Osteocyte (in vitro differentiated cells): ENCODE results near the gene SEL1L3. TPM values are rescaled to one million over a fixed set of nuclear protein-coding genes. Genes with fewer than 3 reads are reported as not detected.

ENCODE experiments used
- DNase-seq: peaks from one replicate; pipeline ENCODE4 v3.0.0; 2021; ENCODE audit warnings: mixed read lengths; ENCODE audit not compliant: unreplicated experiment; ENCODE audit errors: extremely low spot score
- H3K27ac Mint-ChIP-seq: one replicate; pipeline ENCODE4 v1.8.0; 2021; ENCODE audit warnings: mild to moderate bottlenecking, mixed read lengths; ENCODE audit not compliant: unreplicated experiment
- H3K27me3 Mint-ChIP-seq: one replicate; pipeline ENCODE4 v1.8.0; 2021; ENCODE audit warnings: mixed read lengths; ENCODE audit not compliant: unreplicated experiment
- H3K36me3 Mint-ChIP-seq: one replicate; pipeline ENCODE4 v1.8.0; 2021; ENCODE audit warnings: mixed read lengths; ENCODE audit not compliant: unreplicated experiment
- H3K4me1 Mint-ChIP-seq: one replicate; pipeline ENCODE4 v1.8.0; 2021; ENCODE audit warnings: mixed read lengths; ENCODE audit not compliant: unreplicated experiment
- H3K4me3 Mint-ChIP-seq: one replicate; pipeline ENCODE4 v1.8.0; 2021; ENCODE audit warnings: mild to moderate bottlenecking, moderate library complexity, mixed read lengths; ENCODE audit not compliant: unreplicated experiment
- H3K9me3 Mint-ChIP-seq: one replicate; pipeline ENCODE4 v1.8.0; 2021; ENCODE audit warnings: mixed read lengths; ENCODE audit not compliant: unreplicated experiment
- CTCF ChIP-seq: fragments of 200-600 bp; sonication (generic); IDR thresholded peaks from 2 replicates; pipeline ENCODE4 v1.5.0; 2021; ENCODE audit warnings: antibody characterized with exemption, mild to moderate bottlenecking, moderate library complexity
- total RNA-seq: library from RNA; stranded (reverse); gene quantifications from 2 replicates; pipeline ENCODE4 v1.2.1, GENCODE V29; 2021

SEL1L3 gene
- total RNA-seq, 1 donor from 2014 or later, result 28.0 TPM

- Mint-ChIP-seq H3K27me3 (no peaks in the 10 kb centered on the region), H3K9me3 (no peaks in the 10 kb centered on the region)
- TF ChIP-seq CTCF, result no peak
Measured at GRCh38 chr4:25852103-25852502, 10.7 kb downstream of the SEL1L3 start.

GRCh38 chr4:25847329-25847728 lies 15.5 kb downstream of the SEL1L3 start:
- no peaks in the 10 kb centered on the region for H3K9me3 Mint-ChIP-seq
- no peaks in the 10 kb centered on the region for H3K4me1 Mint-ChIP-seq
- no peaks in the 10 kb centered on the region for H3K27me3 Mint-ChIP-seq
- no peak overlapping the region for H3K4me3 Mint-ChIP-seq
- TF ChIP-seq CTCF, result no peak
- H3K27ac Mint-ChIP-seq, result no peak overlapping the region
- peaks cover 4% of the 10 kb centered on the region for H3K36me3 Mint-ChIP-seq
- no peak for DNase-seq

More at GRCh38 chr4:25852103-25852502, 10.7 kb downstream of the SEL1L3 start:
- Mint-ChIP-seq H3K27ac (no peak overlapping the region), H3K4me1 (peaks cover 3% of the 10 kb centered on the region), H3K4me3 (no peak overlapping the region), H3K36me3 (peaks cover 2% of the 10 kb centered on the region)
- no peak for DNase-seq

GRCh38 chr4:25845841-25846653 lies 16.7 kb downstream of the SEL1L3 start:
- no peak for DNase-seq
- Mint-ChIP-seq H3K9me3 (no peaks in the 10 kb centered on the region), H3K27ac (no peak overlapping the region), H3K4me3 (no peak overlapping the region), H3K4me1 (no peaks in the 10 kb centered on the region), H3K27me3 (no peaks in the 10 kb centered on the region), H3K36me3 (peaks cover 4% of the 10 kb centered on the region)
- TF ChIP-seq CTCF, result no peak

- no peak overlapping the region for H3K27ac Mint-ChIP-seq
- H3K36me3 Mint-ChIP-seq, result peaks cover 4% of the 10 kb centered on the region
- no peaks in the 10 kb centered on the region for H3K27me3 Mint-ChIP-seq
- no peaks in the 10 kb centered on the region for H3K9me3 Mint-ChIP-seq
- H3K4me1 Mint-ChIP-seq, result no peaks in the 10 kb centered on the region
- no peak overlapping the region for H3K4me3 Mint-ChIP-seq
- no peak for TF ChIP-seq CTCF
- DNase-seq, result no peak
Measured at GRCh38 chr4:25844961-25845712, 17.7 kb downstream of the SEL1L3 start.
